ENCODE data around the gene FAM228A.
"Not testable (repeated sequence)": the region's sequence is repeated elsewhere in the genome, so short reads cannot be mapped to it uniquely, and the experiment has no call there.

The FAM228A gene

GRCh38 chr2:24174851-24175277, at the start of gene FAM228A:
FAM228A (plus strand) TSS chr2:24175053; CDS start chr2:24175481, 428 bp downstream.
- DNase-seq: no peak

DNA sequence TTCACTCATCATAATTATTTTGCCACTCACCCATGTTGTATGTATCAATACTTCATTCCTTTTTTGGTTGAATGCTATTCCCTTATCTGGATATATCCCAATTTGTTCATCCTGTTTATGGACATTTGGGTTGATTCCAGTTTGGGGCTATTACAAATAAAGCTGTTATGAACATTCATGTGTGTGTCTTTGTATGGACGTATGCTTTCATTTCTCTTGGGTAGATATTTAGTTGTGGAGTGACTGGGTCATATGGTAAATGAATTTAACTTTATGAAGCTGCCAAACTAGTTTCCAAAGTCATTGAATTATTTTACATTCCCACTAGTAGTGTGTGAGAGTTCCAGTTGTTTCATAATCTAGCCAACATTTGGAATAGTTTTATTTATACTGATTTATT, 48.9 kb upstream of the FAM228A start:
- DNase-seq: no peak

- no peak for DNase-seq
These were observed 42.3 kb upstream of the FAM228A start for GRCh38 chr2:24132543-24132942.

- not testable (repeated sequence) for DNase-seq
These were observed 34.5 kb upstream of the FAM228A start for GRCh38 chr2:24140305-24140704.

- no peak for DNase-seq
These were observed 27.5 kb upstream of the FAM228A start for GRCh38 chr2:24147364-24147763.

DNA sequence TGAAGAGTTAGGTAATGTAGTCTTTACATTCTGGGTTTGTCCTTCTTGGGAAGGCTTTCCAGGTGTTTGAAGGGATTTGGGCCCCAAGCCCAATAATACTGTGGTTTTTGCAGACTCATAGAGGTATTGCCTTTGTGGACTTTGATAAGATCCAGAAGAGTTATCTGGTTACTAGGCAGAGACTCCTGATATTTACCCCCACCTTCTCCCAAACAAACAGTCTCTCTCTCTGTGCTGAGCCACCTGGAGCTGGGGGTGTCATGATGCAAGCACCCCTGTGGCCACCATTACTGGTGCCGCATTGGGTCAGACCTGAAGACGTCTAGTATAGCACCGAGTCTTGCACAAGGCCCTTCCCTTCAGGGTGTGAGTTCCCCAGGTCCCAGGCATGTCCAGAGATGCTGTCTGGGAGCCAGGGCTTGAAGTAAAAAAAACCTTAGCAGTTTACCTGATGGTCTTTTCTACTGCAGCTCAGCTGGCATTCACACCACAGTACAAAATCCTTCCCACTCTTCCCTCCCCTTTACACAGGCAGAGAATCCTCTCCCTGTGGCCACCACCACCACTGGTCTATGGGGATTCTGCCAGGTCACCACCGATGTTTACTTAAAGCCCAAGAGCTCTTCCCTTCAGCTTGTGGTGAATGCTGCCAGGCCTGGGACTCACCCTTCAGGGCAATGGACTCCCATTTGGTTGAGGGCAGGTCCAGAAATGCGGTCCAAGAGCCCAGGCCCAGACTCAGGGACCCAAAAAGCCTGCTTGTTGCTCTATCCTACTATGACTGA, 22.2 kb upstream of the FAM228A start:
- no peak for DNase-seq

DNA sequence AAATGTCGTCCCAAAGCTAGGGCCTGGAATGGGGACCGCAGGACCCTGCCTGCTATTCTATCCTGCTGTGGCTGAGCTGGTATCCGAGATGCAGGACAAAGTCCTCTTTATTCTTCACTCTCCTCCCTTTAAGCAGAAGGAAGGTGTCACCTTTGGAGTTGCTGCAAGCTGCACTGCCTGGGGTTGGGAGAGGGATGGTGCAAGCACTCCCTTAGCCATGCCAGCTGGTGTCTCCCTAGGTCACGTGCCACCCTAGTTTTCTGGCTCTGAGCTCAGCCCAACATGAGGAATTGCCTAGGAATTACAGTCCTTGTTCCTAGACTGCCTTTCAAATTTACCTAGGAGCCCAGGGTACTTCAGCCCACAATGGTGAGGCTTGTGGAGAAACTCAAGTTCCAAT, 21.4 kb upstream of the FAM228A start:
- no peak for DNase-seq

GRCh38 chr2:24158131-24158530, 16.7 kb upstream of the FAM228A start:
- no peak for DNase-seq

- DNase-seq: no peak
These were observed 15.1 kb upstream of the FAM228A start for GRCh38 chr2:24159708-24160107.

DNA sequence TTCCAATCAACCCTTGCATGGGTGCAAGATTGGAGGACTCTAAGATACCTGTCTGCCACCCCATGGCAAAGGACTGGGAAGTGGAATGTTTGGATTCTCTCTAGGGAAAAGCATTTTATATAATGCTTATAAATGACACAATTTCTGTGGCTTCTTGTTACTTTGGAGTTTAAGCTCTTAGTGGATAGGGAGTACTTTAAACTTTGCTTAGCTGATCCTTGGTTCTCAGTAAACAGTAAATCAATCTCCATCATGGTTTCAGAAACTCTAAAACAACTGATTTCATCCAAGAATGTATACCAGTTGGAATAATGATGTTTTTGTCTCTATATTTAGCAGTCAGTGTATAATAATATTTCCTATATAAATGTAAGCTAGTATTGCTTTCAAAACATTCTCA, 14.1 kb upstream of the FAM228A start:
- no peak for DNase-seq

DNA sequence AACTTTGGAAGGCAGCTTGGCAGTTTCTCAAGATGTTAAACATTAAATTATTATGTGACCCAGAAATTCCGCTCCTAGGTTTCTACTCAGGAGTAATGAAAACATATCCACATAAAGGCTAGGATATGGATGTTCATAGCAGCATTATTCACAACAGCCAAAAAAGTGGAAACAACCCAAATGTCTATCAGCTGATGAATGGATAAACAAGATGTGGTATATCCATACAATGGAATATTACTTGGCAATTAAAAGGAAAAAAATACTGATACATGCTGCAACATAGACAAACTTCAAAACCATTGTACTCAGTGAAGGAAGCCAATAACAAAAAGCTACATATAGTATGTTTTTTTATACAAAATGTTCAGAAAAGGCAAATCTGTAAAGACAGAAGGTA, 12.4 kb upstream of the FAM228A start:
- no peak for DNase-seq

- DNase-seq: no peak
These were observed 11.7 kb upstream of the FAM228A start for GRCh38 chr2:24163186-24163585.

DNA sequence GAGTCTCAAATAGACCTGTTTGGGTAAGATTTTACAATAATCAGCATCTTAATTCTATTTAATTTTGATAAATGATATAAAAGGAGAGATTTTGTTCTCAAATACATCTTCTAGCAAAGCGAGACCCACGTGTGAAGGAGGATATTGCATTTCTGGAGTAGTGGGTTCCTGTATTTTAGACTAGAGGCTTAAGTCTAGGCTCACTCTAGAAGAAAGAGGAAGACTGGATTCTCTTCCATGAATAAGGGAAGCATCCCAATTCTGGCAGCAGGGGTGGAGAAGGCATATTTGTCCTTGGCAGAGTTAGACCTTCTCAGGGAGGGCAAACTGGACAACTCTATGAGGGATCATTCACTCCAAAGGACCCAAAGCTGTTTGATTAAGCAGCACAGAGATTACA, 11.3 kb upstream of the FAM228A start:
- DNase-seq: no peak

GRCh38 chr2:24164416-24164973, 10.4 kb upstream of the FAM228A start:
- peak; percentile 30 for DNase-seq

- DNase-seq: no peak
These were observed 5.8 kb upstream of the FAM228A start for GRCh38 chr2:24169023-24169422.

DNA sequence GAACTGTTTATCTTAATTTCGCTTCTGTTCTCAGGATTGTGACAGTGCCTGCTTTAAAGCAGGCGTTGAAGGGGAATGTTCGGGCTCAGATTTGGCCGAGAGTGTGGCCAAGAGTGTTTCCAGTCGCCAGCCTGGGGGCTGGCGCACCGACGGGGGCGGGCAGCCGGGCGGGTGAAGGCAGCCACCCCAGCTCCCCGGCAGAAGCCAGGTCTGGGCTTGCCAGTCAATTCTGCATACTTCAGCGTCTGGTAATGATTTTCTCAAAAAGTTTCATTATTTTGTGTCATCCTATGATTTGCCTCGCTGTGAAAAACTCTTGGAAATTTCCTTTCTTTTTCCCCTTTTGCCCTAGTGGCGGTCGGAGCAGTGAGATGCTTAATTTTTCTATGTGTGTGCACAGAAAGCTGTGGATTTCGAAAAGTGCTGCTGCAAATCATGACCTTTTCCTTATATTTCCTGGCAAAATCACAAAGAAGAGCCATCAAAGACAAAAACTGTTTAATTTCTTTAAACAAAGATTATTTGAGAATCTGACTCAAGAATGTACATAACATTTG, 856 bp downstream of the FAM228A start:
- DNase-seq: no peak

- no peak for DNase-seq
These were observed 1.5 kb downstream of the FAM228A start for GRCh38 chr2:24176326-24176725.

GRCh38 chr2:24179683-24180082, 4.8 kb downstream of the FAM228A start:
- no peak for DNase-seq

DNA sequence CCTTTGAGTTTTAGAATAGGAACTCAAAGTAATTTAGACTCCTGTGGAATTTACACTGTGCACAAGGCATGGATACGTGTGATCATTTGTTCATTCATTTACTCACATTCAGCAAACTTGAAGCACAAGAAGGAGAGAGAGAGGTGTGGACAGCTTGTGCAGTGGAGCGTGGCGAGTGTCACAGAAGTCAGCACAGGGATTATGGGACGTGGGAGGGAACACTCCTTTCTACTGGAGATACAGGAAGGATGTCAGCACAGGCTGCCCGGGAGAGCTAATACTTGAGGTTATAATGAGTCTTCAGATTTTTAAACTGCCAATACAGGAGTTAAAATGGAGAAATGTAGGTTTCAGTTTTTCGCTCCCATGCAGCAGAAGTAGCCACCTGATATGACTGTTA, 7.0 kb downstream of the FAM228A start:
- DNase-seq: no peak

- DNase-seq: no peak
These were observed 7.7 kb downstream of the FAM228A start for GRCh38 chr2:24182507-24182906.

DNA sequence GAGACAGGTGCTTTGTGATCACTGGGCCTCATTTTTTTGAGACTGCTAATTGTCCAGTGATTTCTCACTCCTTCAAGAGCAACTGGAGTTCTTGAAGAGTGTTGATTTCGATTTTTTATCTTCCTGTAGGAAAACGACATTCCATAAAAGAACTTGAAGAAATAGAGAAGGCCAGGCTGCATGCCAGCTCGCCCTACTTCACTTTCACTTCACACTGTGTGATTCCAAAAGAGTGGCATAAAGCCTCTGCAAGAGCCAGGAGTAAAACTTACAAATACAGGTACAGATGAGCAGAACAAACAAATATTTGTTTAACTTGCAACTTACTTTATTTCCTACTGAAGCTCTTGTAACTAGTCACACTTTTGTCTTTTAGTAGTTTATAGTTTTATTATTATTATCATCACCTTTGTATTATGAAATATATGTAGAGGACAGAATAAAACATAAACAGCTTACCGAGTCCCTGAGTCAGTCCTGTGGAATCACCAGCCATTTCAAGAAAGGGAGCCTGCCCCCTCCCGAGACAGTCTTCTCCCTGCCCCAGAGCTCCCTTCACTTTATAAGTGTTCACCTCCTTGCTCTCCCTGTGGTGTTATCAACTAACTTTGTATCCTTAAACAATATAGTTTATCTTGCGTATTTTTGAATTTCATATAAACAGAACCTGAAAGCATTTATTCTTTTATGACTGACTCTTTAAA, 8.7 kb downstream of the FAM228A start:
- DNase-seq: no peak

DNA sequence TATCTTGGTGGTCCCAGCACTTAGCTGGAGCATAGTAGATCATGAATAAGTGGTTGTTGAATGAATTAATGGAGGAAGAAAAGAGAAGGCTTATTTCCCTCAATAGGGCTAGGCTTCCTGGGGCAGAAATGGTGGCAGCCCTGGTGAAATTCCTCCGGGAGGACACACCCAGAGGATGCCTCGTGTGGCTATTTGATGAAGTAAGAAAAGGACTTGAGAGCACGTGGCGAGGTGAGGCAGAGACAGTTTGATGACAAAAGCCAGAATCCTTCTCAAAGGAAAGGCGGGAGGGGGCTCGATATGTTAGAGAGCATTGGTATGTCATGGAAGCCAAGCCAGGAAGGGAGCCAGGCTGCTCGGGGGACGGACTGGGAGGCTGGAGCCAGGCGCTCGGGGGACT, 14.7 kb downstream of the FAM228A start:
- DNase-seq: no peak

- no peak for DNase-seq
These were observed 15.7 kb downstream of the FAM228A start for GRCh38 chr2:24190503-24190902.

GRCh38 chr2:24191156-24191555, 16.3 kb downstream of the FAM228A start:
- no peak for DNase-seq
